HEK293T (cell line): Measurements from ENCODE around the gene LRRC3C.

Source experiments
- ARNT ChIP-seq: fragments of 450-650 bp; IDR thresholded peaks from 2 replicates; pipeline ENCODE4 v1.6.1; 2017; ENCODE audit warnings: mild to moderate bottlenecking
- BHLHE40 ChIP-seq: fragments of 450-650 bp; IDR thresholded peaks from 2 replicates; pipeline ENCODE4 v1.6.1; 2016; ENCODE audit warnings: mild to moderate bottlenecking, moderate library complexity, borderline replicate concordance
- ELF4 ChIP-seq: fragments of 450-650 bp; IDR thresholded peaks from 2 replicates; pipeline ENCODE4 v1.6.1; 2017; ENCODE audit warnings: antibody characterized with exemption
- FOXA1 ChIP-seq: fragments of 450-650 bp; IDR thresholded peaks from 2 replicates; pipeline ENCODE4 v1.6.1; 2016; ENCODE audit warnings: mild to moderate bottlenecking
- FOXK2 ChIP-seq: fragments of 450-650 bp; IDR thresholded peaks from 2 replicates; pipeline ENCODE4 v1.6.1; 2016; ENCODE audit warnings: mild to moderate bottlenecking
- FOXM1 ChIP-seq: fragments of 450-650 bp; IDR thresholded peaks from 2 replicates; pipeline ENCODE4 v1.6.1; 2017; ENCODE audit warnings: mild to moderate bottlenecking, borderline replicate concordance
- HDGF ChIP-seq: fragments of 450-650 bp; IDR thresholded peaks from 2 replicates; pipeline ENCODE4 v1.6.1; 2017; ENCODE audit warnings: antibody characterized with exemption, borderline replicate concordance
- SP1 ChIP-seq: fragments of 450-650 bp; IDR thresholded peaks from 2 replicates; pipeline ENCODE4 v1.6.1; 2017
- SUZ12 ChIP-seq: fragments of 450-650 bp; IDR thresholded peaks from 2 replicates; pipeline ENCODE4 v1.6.1; 2016; ENCODE audit warnings: mild to moderate bottlenecking
- TARDBP ChIP-seq: fragments of 450-650 bp; IDR thresholded peaks from 2 replicates; pipeline ENCODE4 v1.6.1; 2016
- ZNF384 ChIP-seq: fragments of 450-650 bp; IDR thresholded peaks from 2 replicates; pipeline ENCODE4 v1.6.1; 2016

- TF ChIP-seq TARDBP: no peak
- TF ChIP-seq SP1: no peak
- no peak for TF ChIP-seq ELF4
- no peak for TF ChIP-seq HDGF
- no peak for TF ChIP-seq SUZ12
- TF ChIP-seq ZNF384: no peak
- TF ChIP-seq FOXK2: no peak
- no peak for TF ChIP-seq FOXA1
- TF ChIP-seq BHLHE40: no peak
- no peak for TF ChIP-seq ARNT
- no peak for TF ChIP-seq FOXM1
Measured at GRCh38 chr17:39894681-39895376, 32.7 kb upstream of the LRRC3C start.
